WTC11 (cell line): Measurements from ENCODE around the gene POU3F4. TPM values are rescaled to one million over a fixed set of nuclear protein-coding genes. Genes with fewer than 3 reads are reported as not detected.

Source experiments
- ATAC-seq: fragments of 200-7000 bp; cut with Tn5 transposase; 2 replicates; pipeline ENCODE4 v1.10.0; 2021; ENCODE audit warnings: mild to moderate bottlenecking, moderate library complexity
- CTCF ChIA-PET: fragments of 300-600 bp; sonication (Branson Sonifier 250); formaldehyde crosslinking; loops from one replicate; lab custom pipeline; 2021; ENCODE audit warnings: antibody characterized with exemption; lab: Charles Lee
- POLR2A ChIA-PET: fragments of 350-600 bp; sonication (Branson Sonifier 250); formaldehyde crosslinking; loops from one replicate; lab custom pipeline; 2021; ENCODE audit warnings: antibody characterized with exemption; lab: Charles Lee
- DNase-seq: peaks from one replicate; pipeline ENCODE4 v3.0.0; 2021; ENCODE audit warnings: low spot score
- H3K27ac Mint-ChIP-seq: 2 replicates; pipeline ENCODE4 v1.8.0; 2021; ENCODE audit warnings: mixed read lengths
- H3K27me3 Mint-ChIP-seq: 2 replicates; pipeline ENCODE4 v1.8.0; 2021; ENCODE audit warnings: low read depth, mild to moderate bottlenecking, moderate library complexity, mixed read lengths
- H3K36me3 Mint-ChIP-seq: 2 replicates; pipeline ENCODE4 v1.8.0; 2021; ENCODE audit warnings: mixed read lengths
- H3K4me1 Mint-ChIP-seq: 2 replicates; pipeline ENCODE4 v1.8.0; 2022; ENCODE audit warnings: mixed read lengths
- H3K4me3 Mint-ChIP-seq: 2 replicates; pipeline ENCODE4 v1.8.0; 2021; ENCODE audit warnings: mild to moderate bottlenecking, moderate library complexity, mixed read lengths
- H3K9me3 Mint-ChIP-seq: 2 replicates; pipeline ENCODE4 v1.8.0; 2021; ENCODE audit warnings: mixed read lengths
- ATF1 ChIP-seq: sonication (generic); formaldehyde crosslinking; IDR thresholded peaks from 2 replicates; pipeline ENCODE4 v1.8.1; 2023; ENCODE audit warnings: mild to moderate bottlenecking, moderate library complexity, missing genetic modification reagents
- CREB1 ChIP-seq: sonication (generic); formaldehyde crosslinking; IDR thresholded peaks from 2 replicates; pipeline ENCODE4 v1.8.0; 2023; ENCODE audit warnings: mild to moderate bottlenecking, missing genetic modification reagents
- ESRRA ChIP-seq: sonication (generic); formaldehyde crosslinking; IDR thresholded peaks from 2 replicates; pipeline ENCODE4 v1.8.1; 2022; ENCODE audit warnings: mild to moderate bottlenecking, missing genetic modification reagents, borderline replicate concordance
- ETV6 ChIP-seq: sonication (generic); formaldehyde crosslinking; IDR thresholded peaks from 2 replicates; pipeline ENCODE4 v1.8.1; 2022; ENCODE audit warnings: mild to moderate bottlenecking, missing genetic modification reagents
- FOXP1 ChIP-seq: sonication (generic); formaldehyde crosslinking; IDR thresholded peaks from 2 replicates; pipeline ENCODE4 v1.8.0; 2022; ENCODE audit warnings: missing genetic modification reagents, mild to moderate bottlenecking, moderate library complexity, borderline replicate concordance
- GRHL2 ChIP-seq: fragments of 250-450 bp; sonication (Bioruptor Pico); IDR thresholded peaks from 2 replicates; pipeline ENCODE4 v1.8.0; 2022; ENCODE audit warnings: mild to moderate bottlenecking, moderate library complexity; ENCODE audit not compliant: insufficient replicate concordance, severe bottlenecking
- KAT7 ChIP-seq: sonication (generic); formaldehyde crosslinking; IDR thresholded peaks from 2 replicates; pipeline ENCODE4 v1.8.1; 2023; ENCODE audit warnings: missing genetic modification reagents, mild to moderate bottlenecking, borderline replicate concordance
- NFATC4 ChIP-seq: fragments of 250-450 bp; sonication (Bioruptor Pico); IDR thresholded peaks from 2 replicates; pipeline ENCODE4 v1.9.0; 2021; ENCODE audit warnings: mild to moderate bottlenecking
- OVOL2 ChIP-seq: fragments of 250-450 bp; sonication (Bioruptor Pico); IDR thresholded peaks from 2 replicates; pipeline ENCODE4 v1.9.0; 2021; ENCODE audit warnings: mild to moderate bottlenecking, borderline replicate concordance
- TEAD1 ChIP-seq: sonication (generic); formaldehyde crosslinking; IDR thresholded peaks from 2 replicates; pipeline ENCODE4 v1.8.0; 2022; ENCODE audit warnings: mild to moderate bottlenecking, missing genetic modification reagents
- ZNF263 ChIP-seq: sonication (generic); formaldehyde crosslinking; IDR thresholded peaks from 2 replicates; pipeline ENCODE4 v1.8.1; 2022; ENCODE audit warnings: low read depth, mild to moderate bottlenecking, moderate library complexity, missing genetic modification reagents
- ZNF317 ChIP-seq: sonication (generic); formaldehyde crosslinking; IDR thresholded peaks from 2 replicates; pipeline ENCODE4 v1.8.1; 2023; ENCODE audit warnings: low read depth, mild to moderate bottlenecking, moderate library complexity, missing genetic modification reagents, borderline replicate concordance
- ZNF396 ChIP-seq: fragments of 250-450 bp; sonication (Bioruptor Pico); IDR thresholded peaks from 2 replicates; pipeline ENCODE4 v1.8.0; 2021; ENCODE audit warnings: mild to moderate bottlenecking, moderate library complexity, borderline replicate concordance
- ZNF423 ChIP-seq: fragments of 250-450 bp; sonication (Bioruptor Pico); IDR thresholded peaks from 2 replicates; pipeline ENCODE4 v2.1.2; 2022; ENCODE audit warnings: mild to moderate bottlenecking, moderate library complexity
- ZNF671 ChIP-seq: fragments of 250-450 bp; sonication (Bioruptor Pico); IDR thresholded peaks from 2 replicates; pipeline ENCODE4 v1.8.0; 2021; ENCODE audit warnings: mild to moderate bottlenecking
- total RNA-seq: library from RNA; stranded (reverse); gene quantifications from 3 replicates; pipeline ENCODE4 v1.2.3, GENCODE V29; 2021
- TF ChIP-seq, protein P1 (sequence below): sonication (generic); formaldehyde crosslinking; IDR thresholded peaks from 2 replicates; pipeline ENCODE4 v1.8.1; 2022; ENCODE audit warnings: low read depth, missing genetic modification reagents, borderline replicate concordance
- TF ChIP-seq, protein P2 (sequence below): sonication (generic); formaldehyde crosslinking; IDR thresholded peaks from 2 replicates; pipeline ENCODE4 v1.8.0; 2023; ENCODE audit warnings: missing genetic modification reagents
- TF ChIP-seq, protein P3 (sequence below): sonication (generic); formaldehyde crosslinking; IDR thresholded peaks from 2 replicates; pipeline ENCODE4 v1.8.0; 2022; ENCODE audit warnings: missing genetic modification reagents
- TF ChIP-seq, protein P4 (sequence below): sonication (generic); formaldehyde crosslinking; conservative IDR thresholded peaks from 2 replicates; pipeline ENCODE4 v1.8.1; 2022; ENCODE audit warnings: mild to moderate bottlenecking, missing genetic modification reagents
- TF ChIP-seq, protein P5 (sequence below): sonication (generic); formaldehyde crosslinking; IDR thresholded peaks from 2 replicates; pipeline ENCODE4 v1.8.0; 2022; ENCODE audit warnings: mild to moderate bottlenecking, missing genetic modification reagents
- TF ChIP-seq, protein P6 (sequence below): sonication (generic); formaldehyde crosslinking; IDR thresholded peaks from 2 replicates; pipeline ENCODE4 v1.8.0; 2022; ENCODE audit warnings: mild to moderate bottlenecking, missing genetic modification reagents

Gene POU3F4
- total RNA-seq, 1 experiment from 2014 or later, result 3.6 TPM

DNA sequence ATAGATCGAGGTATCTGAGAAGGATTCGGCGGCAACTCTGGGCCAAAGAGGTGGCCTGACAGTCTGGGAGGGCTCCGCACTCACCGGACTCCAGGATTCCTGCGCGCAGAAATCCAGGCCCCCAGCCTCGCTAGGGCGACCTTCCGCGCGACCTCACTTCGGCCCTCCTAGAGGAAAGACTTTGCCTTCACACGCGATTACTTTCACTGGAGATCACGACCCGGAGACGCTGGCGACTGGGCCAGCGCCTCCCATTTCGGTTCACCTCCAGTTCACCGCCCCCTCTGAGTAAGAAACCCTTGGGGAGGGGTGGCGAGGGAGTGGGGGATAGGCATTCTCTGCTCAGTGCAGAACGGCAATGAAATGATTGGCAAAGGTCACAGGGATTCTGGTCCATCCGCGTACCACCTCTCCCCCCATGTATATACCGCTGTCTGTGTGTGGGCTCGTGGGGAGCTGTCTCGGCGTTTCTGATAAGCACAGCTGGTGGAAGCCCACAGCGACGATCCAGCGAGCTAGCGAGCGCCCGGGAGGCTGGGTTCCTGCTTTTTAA, 2.5 kb downstream of the POU3F4 start:
- ATAC-seq, result peak; percentile 17
- H3K9me3 Mint-ChIP-seq, result no peaks in the 10 kb centered on the region
- H3K27ac Mint-ChIP-seq, result 0 out of 2 replicates have a peak overlapping the region, but pooled peaks have one; percentile 15
- no peaks in the 10 kb centered on the region for H3K36me3 Mint-ChIP-seq
- ChIA-PET CTCF (interaction anchor here (0.7 to 3.0 kb wide), 5 partner anchors 9 to 247 kb away, joined by 3 to 13 read pairs (median 6); no protein-coding TSS in a partner anchor), POLR2A (interaction anchor here (0.7 kb wide), 1 partner anchor 387 kb away, joined by 3 read pairs; no protein-coding TSS in a partner anchor)
- H3K4me1 Mint-ChIP-seq, result peaks cover 59% of the 10 kb centered on the region
- peak overlapping the region; percentile 78 for H3K4me3 Mint-ChIP-seq
- peaks cover 48% of the 10 kb centered on the region for H3K27me3 Mint-ChIP-seq
- DNase-seq, result peak; percentile 25
- TF ChIP-seq ESRRA (CRISPR knock-in tag) (no peak), KAT7 (CRISPR knock-in tag) (no peak), ZNF671 (CRISPR knock-in tag) (no peak), GRHL2 (CRISPR knock-in tag) (no peak), ATF1 (no peak), ZNF317 (CRISPR knock-in tag) (no peak), FOXP1 (no peak), TEAD1 (CRISPR knock-in tag) (no peak), CREB1 (CRISPR knock-in tag) (no peak)
- TF ChIP-seq, protein P1, sequence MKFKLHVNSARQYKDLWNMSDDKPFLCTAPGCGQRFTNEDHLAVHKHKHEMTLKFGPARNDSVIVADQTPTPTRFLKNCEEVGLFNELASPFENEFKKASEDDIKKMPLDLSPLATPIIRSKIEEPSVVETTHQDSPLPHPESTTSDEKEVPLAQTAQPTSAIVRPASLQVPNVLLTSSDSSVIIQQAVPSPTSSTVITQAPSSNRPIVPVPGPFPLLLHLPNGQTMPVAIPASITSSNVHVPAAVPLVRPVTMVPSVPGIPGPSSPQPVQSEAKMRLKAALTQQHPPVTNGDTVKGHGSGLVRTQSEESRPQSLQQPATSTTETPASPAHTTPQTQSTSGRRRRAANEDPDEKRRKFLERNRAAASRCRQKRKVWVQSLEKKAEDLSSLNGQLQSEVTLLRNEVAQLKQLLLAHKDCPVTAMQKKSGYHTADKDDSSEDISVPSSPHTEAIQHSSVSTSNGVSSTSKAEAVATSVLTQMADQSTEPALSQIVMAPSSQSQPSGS (CRISPR knock-in tag), result no peak
- TF ChIP-seq, protein P2, sequence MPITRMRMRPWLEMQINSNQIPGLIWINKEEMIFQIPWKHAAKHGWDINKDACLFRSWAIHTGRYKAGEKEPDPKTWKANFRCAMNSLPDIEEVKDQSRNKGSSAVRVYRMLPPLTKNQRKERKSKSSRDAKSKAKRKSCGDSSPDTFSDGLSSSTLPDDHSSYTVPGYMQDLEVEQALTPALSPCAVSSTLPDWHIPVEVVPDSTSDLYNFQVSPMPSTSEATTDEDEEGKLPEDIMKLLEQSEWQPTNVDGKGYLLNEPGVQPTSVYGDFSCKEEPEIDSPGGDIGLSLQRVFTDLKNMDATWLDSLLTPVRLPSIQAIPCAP (CRISPR knock-in tag), result no peak
- TF ChIP-seq, protein P3, sequence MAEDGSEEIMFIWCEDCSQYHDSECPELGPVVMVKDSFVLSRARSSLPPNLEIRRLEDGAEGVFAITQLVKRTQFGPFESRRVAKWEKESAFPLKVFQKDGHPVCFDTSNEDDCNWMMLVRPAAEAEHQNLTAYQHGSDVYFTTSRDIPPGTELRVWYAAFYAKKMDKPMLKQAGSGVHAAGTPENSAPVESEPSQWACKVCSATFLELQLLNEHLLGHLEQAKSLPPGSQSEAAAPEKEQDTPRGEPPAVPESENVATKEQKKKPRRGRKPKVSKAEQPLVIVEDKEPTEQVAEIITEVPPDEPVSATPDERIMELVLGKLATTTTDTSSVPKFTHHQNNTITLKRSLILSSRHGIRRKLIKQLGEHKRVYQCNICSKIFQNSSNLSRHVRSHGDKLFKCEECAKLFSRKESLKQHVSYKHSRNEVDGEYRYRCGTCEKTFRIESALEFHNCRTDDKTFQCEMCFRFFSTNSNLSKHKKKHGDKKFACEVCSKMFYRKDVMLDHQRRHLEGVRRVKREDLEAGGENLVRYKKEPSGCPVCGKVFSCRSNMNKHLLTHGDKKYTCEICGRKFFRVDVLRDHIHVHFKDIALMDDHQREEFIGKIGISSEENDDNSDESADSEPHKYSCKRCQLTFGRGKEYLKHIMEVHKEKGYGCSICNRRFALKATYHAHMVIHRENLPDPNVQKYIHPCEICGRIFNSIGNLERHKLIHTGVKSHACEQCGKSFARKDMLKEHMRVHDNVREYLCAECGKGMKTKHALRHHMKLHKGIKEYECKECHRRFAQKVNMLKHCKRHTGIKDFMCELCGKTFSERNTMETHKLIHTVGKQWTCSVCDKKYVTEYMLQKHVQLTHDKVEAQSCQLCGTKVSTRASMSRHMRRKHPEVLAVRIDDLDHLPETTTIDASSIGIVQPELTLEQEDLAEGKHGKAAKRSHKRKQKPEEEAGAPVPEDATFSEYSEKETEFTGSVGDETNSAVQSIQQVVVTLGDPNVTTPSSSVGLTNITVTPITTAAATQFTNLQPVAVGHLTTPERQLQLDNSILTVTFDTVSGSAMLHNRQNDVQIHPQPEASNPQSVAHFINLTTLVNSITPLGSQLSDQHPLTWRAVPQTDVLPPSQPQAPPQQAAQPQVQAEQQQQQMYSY (CRISPR knock-in tag), result no peak
- TF ChIP-seq, protein P4, sequence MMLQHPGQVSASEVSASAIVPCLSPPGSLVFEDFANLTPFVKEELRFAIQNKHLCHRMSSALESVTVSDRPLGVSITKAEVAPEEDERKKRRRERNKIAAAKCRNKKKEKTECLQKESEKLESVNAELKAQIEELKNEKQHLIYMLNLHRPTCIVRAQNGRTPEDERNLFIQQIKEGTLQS (CRISPR knock-in tag), result no peak
- TF ChIP-seq, protein P5, sequence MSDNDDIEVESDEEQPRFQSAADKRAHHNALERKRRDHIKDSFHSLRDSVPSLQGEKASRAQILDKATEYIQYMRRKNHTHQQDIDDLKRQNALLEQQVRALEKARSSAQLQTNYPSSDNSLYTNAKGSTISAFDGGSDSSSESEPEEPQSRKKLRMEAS, result no peak

DNA sequence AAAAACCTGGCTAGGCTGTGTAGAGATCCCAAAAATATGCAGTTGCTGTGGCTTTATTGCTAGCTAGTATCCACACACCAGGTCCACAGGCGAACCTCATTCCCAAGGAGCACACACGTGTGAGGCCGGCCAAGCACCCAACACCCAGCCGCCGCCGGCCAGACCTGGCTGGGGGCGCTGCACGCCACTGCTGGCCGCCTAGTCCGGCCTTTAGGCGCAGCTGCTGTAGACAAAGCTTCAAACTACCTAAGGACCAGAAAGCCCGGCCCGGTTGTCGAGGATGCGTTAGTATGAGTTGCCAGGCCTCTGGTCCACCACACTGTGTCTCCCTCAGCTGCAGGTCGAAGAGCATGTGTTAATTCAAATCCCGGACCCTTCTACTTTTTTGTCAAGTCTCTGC, 3.1 kb downstream of the POU3F4 start:
- ChIA-PET POLR2A (interaction anchor here (0.7 kb wide), 1 partner anchor 387 kb away, joined by 3 read pairs; no protein-coding TSS in a partner anchor), CTCF (interaction anchor here (0.7 to 3.0 kb wide), 5 partner anchors 10 to 247 kb away, joined by 3 to 13 read pairs (median 6); no protein-coding TSS in a partner anchor)
- DNase-seq (peak; percentile 48), ATAC-seq (peak; percentile 21)
- Mint-ChIP-seq H3K4me1 (peaks cover 59% of the 10 kb centered on the region), H3K27me3 (peaks cover 41% of the 10 kb centered on the region), H3K36me3 (no peaks in the 10 kb centered on the region), H3K4me3 (peak overlapping the region; percentile 78), H3K9me3 (no peaks in the 10 kb centered on the region), H3K27ac (no peak overlapping the region)
- peak; percentile 25; the same call in 1 of the 2 replicates for TF ChIP-seq ZNF423
- no peak for TF ChIP-seq ZNF671 (CRISPR knock-in tag)

DNA sequence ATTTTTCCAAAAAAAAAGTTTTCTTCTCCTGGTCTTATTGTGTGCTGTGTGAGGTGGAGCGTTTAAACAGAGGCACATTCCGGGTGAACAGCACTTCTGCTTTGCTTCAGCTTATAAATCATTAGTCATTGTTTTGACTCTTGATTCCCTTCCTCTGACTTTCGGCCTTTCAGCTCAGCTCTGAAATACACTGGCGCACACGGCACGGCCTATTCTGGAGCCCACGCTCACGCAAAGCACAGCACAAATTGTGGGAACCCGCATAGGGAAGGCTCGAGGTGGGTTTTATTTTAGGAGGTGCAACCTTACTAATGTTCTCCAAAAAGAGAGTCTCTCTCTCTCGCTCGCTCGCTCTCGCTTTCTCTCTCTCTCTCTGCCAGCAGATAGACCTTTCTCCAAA, 4.0 kb downstream of the POU3F4 start:
- no peak for DNase-seq
- Mint-ChIP-seq H3K4me1 (peaks cover 60% of the 10 kb centered on the region), H3K4me3 (peak overlapping the region; percentile 61), H3K27me3 (peaks cover 32% of the 10 kb centered on the region), H3K27ac (peak overlapping the region; percentile 36; the same call in 1 of the 2 replicates), H3K36me3 (no peaks in the 10 kb centered on the region), H3K9me3 (no peaks in the 10 kb centered on the region)
- ChIA-PET POLR2A (no interaction called here), CTCF (no interaction called here)
- ATAC-seq, result no peak
- TF ChIP-seq OVOL2 (CRISPR knock-in tag), result no peak
- TF ChIP-seq NFATC4 (CRISPR knock-in tag), result no peak
- TF ChIP-seq, protein P4 (CRISPR knock-in tag), result no peak
- TF ChIP-seq ETV6, result no peak
- TF ChIP-seq GRHL2 (CRISPR knock-in tag), result no peak
- TF ChIP-seq, protein P6, sequence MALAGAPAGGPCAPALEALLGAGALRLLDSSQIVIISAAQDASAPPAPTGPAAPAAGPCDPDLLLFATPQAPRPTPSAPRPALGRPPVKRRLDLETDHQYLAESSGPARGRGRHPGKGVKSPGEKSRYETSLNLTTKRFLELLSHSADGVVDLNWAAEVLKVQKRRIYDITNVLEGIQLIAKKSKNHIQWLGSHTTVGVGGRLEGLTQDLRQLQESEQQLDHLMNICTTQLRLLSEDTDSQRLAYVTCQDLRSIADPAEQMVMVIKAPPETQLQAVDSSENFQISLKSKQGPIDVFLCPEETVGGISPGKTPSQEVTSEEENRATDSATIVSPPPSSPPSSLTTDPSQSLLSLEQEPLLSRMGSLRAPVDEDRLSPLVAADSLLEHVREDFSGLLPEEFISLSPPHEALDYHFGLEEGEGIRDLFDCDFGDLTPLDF (CRISPR knock-in tag), result no peak
- no peak for TF ChIP-seq ZNF396 (CRISPR knock-in tag)
- no peak for TF ChIP-seq ZNF263
